Prostate gland (tissue), 2 donors: Measurements from ENCODE around the gene LOC101059915.
"Not testable (repeated sequence)": the region's sequence is repeated elsewhere in the genome, so short reads cannot be mapped to it uniquely, and the experiment has no call there.

Experiments
- DNase-seq: peaks from one replicate; pipeline ENCODE4 v3.0.0-alpha.2; 2019; ENCODE audit warnings: low spot score
- H3K27ac ChIP-seq, 2 donors: fragments of 200-600 bp; sonication (generic); 2 replicates each; pipeline ENCODE4 v1.5.1; 2017 to 2019
- H3K27me3 ChIP-seq: fragments of 200-600 bp; sonication (generic); replicated peaks from 2 replicates; pipeline ENCODE4 v1.5.1; 2019; ENCODE audit not compliant: insufficient read depth
- H3K36me3 ChIP-seq, 2 donors: fragments of 200-600 bp; sonication (generic); 1 replicate in 1 of 2; 2 replicates in 1 of 2; pipeline versions ENCODE4 v1.5.1 to v1.8.1; 2017 to 2019
- H3K4me1 ChIP-seq: fragments of 200-600 bp; sonication (generic); replicated peaks from 2 replicates; pipeline ENCODE4 v1.5.1; 2019
- H3K4me3 ChIP-seq, 2 donors: fragments of 200-600 bp; sonication (generic); 2 replicates each; pipeline ENCODE4 v1.5.1; 2017 to 2019
- H3K9me3 ChIP-seq: fragments of 200-600 bp; sonication (generic); 2 replicates; pipeline ENCODE4 v1.5.1; 2017
- CTCF ChIP-seq, 4 experiments: fragments of 200-600 bp in 2 of 4; fragments of 450-650 bp in 2 of 4; sonication (generic) in 2 of 4; IDR thresholded peaks; 1 replicate in 3 of 4; 2 replicates in 1 of 4; pipeline ENCODE4 v1.5.1; 2016 to 2019; ENCODE audit warnings: antibody characterized with exemption in 4 of 4, mild to moderate bottlenecking in 2 of 4, moderate library complexity in 2 of 4
- POLR2A ChIP-seq: fragments of 450-650 bp; IDR thresholded peaks from one replicate; pipeline ENCODE4 v1.6.1; 2016; ENCODE audit warnings: antibody characterized with exemption, mild to moderate bottlenecking
- POLR2AphosphoS5 ChIP-seq: sonication (generic); formaldehyde crosslinking; IDR thresholded peaks from one replicate; pipeline ENCODE4 v1.6.1; 2017; ENCODE audit warnings: antibody characterized with exemption
- WGBS: methylation state at CpG from one replicate; pipeline ENCODE4 v1.1.5; 2018; 5-methylcytosine and 5-hydroxymethylcytosine counted together
- intact Hi-C: fragments of 100-400 bp; cut with DNase I; formaldehyde crosslinking; loops from one replicate; pipeline ENCODE4 v1.14.2; 2022

LOC101059915 gene

GRCh38 chrX:71661919-71662318 lies 5.4 kb upstream of the LOC101059915 start:
- intact Hi-C loops: no loop called here
- no peak for DNase-seq
- no peaks in the 10 kb centered on the region for H3K27me3 ChIP-seq
- no peaks in the 10 kb centered on the region for H3K9me3 ChIP-seq
- no peaks in the 10 kb centered on the region for H3K4me1 ChIP-seq
- no peak overlapping the region for H3K4me3 ChIP-seq
- H3K36me3 ChIP-seq: no peaks in the 10 kb centered on the region
- TF ChIP-seq POLR2A (no peak), POLR2AphosphoS5 (no peak), CTCF (IDR thresholded peaks at IDR 0.05) (no peak)
- WGBS: 96% methylated on average over 9 of the region's 12 CpGs
- H3K27ac ChIP-seq: no peak overlapping the region

- H3K27me3 ChIP-seq, DNase-seq, H3K27ac ChIP-seq, H3K4me1 ChIP-seq, H3K4me3 ChIP-seq, intact Hi-C loops, H3K9me3 ChIP-seq, H3K36me3 ChIP-seq: not testable (repeated sequence)
- 89% methylated on average over 5 of the region's 11 CpGs for WGBS
These were observed 4.7 kb upstream of the LOC101059915 start for GRCh38 chrX:71662654-71663053.

GRCh38 chrX:71663238-71663637 lies 4.1 kb upstream of the LOC101059915 start:
- DNase-seq, H3K36me3 ChIP-seq, H3K4me1 ChIP-seq, H3K27me3 ChIP-seq, intact Hi-C loops, H3K27ac ChIP-seq, H3K4me3 ChIP-seq, H3K9me3 ChIP-seq: not testable (repeated sequence)
- WGBS: 82% methylated on average over 6 of the region's 8 CpGs

- not testable (repeated sequence) for H3K9me3 ChIP-seq, H3K4me3 ChIP-seq
- WGBS: 100% methylated on average over 1 of the region's 8 CpGs
These were observed 3.1 kb upstream of the LOC101059915 start for GRCh38 chrX:71664202-71664601.

GRCh38 chrX:71664889-71665491 lies 2.4 kb upstream of the LOC101059915 start:
- H3K36me3 ChIP-seq: no peaks in the 10 kb centered on the region
- H3K27ac ChIP-seq: no peak overlapping the region
- TF ChIP-seq POLR2AphosphoS5: no peak
- no peaks in the 10 kb centered on the region for H3K4me1 ChIP-seq
- no peaks in the 10 kb centered on the region for H3K27me3 ChIP-seq
- H3K4me3 ChIP-seq: no peak overlapping the region
- no peak for DNase-seq
- no peaks in the 10 kb centered on the region for H3K9me3 ChIP-seq
- 79% methylated on average over 15 of the region's 16 CpGs for WGBS
- intact Hi-C loops: no loop called here

More at GRCh38 chrX:71664202-71664601, 3.1 kb upstream of the LOC101059915 start:
- H3K27ac ChIP-seq, DNase-seq, H3K4me1 ChIP-seq, H3K36me3 ChIP-seq, H3K27me3 ChIP-seq, intact Hi-C loops: not testable (repeated sequence)

- Histone ChIP-seq H3K4me1 (no peaks in the 10 kb centered on the region), H3K27me3 (no peaks in the 10 kb centered on the region), H3K4me3 (no peak overlapping the region), H3K9me3 (no peaks in the 10 kb centered on the region), H3K27ac (no peak overlapping the region), H3K36me3 (no peaks in the 10 kb centered on the region)
- TF ChIP-seq POLR2AphosphoS5 (no peak), POLR2A (no peak), CTCF (IDR thresholded peaks at IDR 0.05) (no peak)
- intact Hi-C loops: no loop called here
- WGBS: no CpG with 5 or more reads among the region's 10 CpGs
- DNase-seq: no peak
These were observed 1.6 kb upstream of the LOC101059915 start for GRCh38 chrX:71665747-71666146.
